ENCODE results near the gene LEMD2.

The LEMD2 gene

DNA sequence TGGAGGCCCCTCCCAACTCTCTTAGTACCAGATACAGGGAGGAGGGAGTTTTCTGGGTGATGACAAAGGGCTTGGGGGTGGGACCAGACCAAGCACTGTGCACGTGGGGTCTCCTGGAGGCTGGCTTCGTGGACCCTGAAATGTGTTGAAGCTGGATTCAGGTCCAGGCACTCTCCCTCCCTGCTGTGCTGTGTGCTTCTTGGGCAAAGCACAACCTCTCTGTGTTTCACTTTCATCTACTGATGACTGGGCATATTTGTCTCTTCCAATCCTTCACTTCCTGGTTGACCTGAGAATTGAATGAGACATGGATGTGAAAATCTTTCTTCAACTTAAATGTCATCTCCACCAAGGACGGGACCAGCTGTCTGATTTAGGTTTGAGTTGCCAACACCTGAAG is 29.4 kb upstream of the LEMD2 start:
- DNase-seq = no peak

DNA sequence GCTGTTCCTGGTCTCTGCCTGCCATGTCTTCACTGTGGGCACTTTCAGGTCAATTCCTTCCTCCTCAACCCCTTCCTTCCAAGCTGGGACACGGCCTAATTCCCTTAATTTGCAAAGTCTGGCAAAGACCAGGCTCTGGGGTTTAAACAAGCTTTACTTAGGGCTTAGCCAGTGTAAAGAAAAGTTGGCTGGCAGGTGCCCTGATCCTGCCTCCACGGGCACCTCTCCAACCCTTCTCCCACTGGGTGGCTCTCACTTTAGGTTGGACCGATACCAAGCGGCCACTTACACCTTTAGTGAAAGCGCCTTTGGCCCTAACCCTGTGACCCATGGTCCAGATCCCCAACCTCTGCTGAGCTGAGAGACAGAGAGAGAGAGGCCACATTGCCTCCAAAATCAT is 28.6 kb upstream of the LEMD2 start:
- no peak for DNase-seq

DNA sequence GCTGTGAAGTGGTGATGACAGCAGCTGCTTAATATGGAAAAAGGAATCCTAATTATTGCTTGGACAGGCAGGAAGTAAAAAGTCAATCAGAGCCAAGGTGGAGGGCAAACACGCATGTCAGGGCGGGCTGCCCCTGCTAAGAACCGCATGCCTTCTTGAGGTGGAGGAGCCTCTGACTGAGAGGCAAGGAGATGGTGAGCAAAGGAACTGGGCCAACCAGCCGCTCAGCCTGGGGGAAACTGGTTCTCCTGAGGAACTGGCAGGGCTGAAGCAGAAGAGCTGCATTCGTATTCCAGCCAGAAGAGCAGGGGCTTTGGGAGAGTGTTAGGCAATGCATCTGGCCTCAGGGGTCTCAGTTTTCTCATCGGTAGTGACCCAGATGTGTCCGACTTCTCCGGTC is 28.0 kb upstream of the LEMD2 start:
- DNase-seq = no peak

DNA sequence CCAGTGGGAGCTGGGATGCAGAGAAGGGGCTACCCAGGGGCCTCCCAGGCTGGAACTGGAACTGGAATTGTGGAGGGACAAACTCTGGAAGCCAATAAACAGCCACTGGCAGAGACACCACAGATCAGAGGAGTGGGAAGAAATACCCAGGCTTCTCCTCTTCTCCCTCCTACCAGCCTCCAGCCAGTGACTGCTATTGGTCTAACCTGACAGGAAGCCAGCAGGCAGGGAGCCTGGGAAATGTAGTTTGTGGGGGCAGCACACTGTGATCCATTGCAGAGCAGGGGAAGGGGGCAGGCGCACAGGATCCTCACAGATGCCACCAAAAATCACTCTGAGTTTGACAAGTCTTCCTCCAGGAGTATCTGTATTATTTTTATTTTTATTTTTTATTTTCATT is 26.9 kb upstream of the LEMD2 start:
- no peak for DNase-seq

DNA sequence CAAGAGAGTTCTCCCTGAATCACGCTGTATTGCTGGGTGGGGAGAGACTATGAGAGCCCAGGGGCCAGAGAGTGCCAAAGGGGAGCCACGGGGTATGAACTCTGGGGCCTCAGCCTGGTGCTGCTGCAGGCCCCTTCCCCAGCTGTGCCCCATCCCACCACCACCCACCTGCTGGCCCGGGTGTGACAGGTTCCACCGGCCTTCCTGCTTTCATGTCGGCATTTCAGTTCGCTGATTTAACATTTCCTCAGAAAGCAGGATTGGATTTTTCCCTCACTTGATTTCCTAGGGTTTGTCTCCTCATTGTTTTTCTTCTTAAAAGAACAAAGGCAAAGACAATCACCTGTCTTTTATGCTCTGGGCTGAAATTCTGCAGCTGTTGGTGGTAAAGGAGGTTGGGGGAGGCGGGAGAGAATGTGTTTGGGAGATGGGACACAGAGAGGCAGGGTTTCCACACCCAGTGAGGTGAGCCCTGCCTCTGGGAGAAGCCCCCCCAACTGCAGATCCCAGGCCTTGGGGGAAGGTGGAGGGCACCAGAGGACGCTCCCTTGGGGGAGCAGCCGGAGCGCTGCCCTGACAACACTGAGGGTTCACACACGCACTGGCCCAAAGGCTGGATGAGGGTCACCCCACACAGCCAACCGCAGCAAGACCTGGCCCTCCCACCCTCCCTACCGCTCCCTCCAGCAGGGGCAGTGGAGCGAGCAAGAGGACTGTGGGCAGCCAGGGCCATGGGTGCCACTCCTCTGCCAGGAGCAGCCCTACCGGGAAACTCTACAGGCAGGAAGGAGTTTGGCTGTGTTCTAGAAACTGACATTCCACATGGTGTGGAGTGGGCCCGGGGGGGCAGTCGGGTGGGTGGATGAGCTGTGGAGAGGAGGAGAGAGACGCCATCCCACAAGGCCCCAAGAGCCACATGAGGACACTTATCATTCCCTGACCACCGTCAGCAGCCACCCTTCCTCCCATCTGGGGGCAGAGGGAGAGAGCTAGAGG is 25.4 kb upstream of the LEMD2 start:
- DNase-seq = no peak

DNA sequence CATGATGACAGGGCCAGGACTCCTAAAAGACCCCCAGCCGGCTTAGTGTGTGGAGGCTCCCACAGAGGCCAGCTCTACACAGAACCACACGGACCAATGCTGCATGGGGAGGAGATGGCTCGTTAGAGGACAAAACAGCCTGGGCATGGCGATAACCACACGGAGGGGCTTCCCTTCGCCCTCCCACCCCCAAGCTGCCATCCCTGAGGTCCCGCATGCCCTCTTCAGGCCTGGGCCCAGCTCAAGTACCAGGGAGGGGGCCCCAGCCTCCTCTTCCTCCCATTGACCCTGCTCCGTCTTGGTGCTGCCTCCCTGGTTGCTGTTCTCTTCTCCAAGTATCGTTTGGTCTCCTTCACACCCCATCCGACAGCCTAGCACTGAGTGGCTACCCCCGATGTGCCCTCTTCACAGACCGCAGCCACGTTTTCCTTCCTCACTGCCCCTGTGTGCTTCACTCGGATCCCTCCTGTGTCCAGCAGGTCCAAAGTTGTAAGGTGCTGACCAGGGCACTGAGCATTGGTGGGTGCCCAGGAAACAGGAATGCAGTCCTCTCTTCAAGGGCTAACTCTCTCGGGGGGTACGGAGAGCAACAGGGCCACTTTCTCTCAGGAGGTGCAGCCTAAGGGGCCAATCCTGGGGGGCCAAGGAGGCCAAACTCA is 24.4 kb upstream of the LEMD2 start:
- no peak for DNase-seq

DNA sequence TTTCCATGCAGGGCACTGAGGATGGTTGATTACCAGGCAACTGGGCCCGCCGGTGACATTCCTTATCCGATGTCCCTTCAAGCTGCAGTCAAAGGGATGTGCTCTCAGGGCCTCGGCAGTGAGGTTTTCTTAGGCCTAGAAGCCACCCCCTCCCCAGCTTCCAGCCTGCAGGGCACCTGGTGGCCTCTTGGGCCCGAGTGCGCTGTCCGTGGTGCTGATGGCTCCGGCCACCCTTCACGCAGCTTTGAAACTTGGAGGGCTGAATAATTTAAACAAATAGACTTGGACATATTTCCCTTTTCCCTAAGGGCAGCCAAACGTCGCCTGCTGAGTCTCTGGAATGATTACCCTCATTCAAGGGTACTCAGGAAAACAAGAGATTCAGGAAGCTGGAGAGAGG is 23.7 kb upstream of the LEMD2 start:
- peak; percentile 19 to 24 for DNase-seq

DNA sequence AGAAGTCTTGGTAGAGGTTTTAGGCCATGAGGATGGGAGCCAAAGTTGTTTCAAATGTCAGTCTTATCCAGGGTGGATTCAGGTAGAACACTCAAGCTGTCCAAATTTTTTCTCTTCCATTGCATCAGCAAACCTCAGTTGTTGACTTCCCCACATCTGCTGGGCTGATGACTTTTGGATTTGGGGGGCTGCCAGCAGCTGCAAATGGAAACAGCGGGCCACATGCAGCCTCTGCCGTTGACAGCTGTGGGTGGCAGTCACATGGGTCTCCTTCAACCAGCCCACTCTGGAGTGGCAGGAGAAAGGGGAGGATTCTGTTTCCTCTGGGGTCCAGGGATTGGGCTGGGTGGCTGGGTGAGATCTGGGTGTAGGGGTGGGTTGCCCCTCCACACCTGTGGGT is 20.7 kb upstream of the LEMD2 start:
- no peak for DNase-seq

DNA sequence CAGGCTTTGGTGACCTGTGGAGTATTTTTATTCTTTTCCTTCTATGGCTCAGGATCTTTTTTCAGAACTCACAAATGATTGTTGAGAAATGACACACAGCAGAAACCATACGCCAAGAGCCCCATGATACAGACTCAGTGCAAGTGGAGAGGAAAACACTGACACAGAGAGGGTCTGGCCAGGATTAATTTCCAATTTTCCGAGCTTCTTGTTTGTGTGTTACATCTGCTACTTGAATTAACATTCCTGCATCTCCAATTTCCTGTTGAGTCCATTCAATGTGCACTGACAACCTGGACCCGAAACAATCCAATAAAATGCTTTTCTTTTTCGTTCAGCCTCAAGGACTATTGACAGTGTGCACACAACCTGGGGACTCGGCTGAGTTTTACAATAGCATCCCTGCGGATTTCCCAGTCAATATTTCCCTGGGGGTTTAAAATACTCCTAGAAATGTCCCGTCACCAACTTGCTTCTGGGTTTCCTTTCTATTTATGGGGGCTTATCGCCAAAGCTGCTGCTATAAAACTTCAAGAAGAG is 19.8 kb upstream of the LEMD2 start:
- no peak for DNase-seq

DNA sequence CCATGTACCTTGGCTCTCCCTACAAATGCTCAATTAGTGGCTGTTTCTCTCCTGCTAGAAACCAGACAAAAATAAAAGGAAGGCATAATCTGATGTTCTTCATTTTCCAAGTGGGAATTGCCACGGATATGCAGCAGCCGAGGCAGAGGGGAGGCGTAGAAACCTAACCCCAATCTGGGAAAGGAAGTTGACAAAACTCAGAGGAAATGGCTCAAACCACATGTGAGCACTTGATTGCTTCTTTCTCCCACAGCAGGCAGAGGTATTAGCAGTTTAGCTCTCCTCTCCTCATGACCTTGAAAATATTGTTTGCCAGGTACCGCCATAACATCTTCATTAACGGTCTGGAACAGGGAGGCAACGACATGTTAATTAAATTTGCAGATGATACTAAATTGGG is 18.7 kb upstream of the LEMD2 start:
- no peak for DNase-seq

DNA sequence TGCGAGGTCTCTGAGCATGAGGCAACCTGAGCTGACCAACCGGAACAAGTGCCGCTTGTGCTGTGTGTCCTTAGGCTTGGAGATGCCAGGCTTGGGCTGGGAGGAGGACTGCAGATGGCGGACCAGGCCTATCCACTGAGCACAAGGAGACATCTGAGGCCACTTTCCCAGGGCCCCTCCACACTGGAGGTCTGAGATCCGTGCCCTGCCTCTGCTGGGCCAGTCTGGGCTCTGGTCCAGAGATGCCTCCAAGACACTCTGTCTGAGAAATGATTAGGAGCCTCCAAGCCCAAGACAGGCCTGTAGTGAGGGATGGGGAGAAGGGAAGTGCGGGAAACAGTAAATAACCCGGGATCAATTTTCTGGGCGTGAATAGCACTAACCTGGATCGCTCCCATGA is 17.9 kb upstream of the LEMD2 start:
- no peak for DNase-seq

DNA sequence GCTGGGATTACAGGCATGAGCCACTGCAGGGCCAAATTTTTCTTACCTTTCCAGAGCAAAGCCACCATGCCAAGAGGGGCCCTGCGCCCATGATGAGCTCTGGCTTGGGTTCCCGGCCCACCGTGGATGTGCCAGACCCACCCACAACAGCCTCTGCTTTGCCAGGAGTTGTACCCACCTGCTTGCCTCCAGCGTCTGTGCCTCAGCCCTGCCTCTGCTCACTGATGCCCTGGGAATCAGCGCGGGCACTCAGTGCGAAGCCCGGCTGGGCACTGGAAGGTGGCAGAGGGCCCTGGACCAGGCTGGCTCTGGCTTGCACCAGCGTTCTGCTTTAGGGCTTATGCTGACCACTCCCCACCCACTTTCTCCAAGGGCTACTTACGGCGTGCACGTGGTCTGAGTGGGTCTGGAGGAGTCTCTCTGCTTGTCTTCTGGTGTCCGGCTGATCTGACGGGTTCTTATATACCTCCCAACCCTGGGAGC is 14.7 kb upstream of the LEMD2 start, which contains the start of gene MLN:
Gene MLN, minus strand, starts transcription at position 433 of the 483 bp plus-strand sequence. CDS start 2,840 bp downstream, outside the sequence.
- no peak for DNase-seq

DNA sequence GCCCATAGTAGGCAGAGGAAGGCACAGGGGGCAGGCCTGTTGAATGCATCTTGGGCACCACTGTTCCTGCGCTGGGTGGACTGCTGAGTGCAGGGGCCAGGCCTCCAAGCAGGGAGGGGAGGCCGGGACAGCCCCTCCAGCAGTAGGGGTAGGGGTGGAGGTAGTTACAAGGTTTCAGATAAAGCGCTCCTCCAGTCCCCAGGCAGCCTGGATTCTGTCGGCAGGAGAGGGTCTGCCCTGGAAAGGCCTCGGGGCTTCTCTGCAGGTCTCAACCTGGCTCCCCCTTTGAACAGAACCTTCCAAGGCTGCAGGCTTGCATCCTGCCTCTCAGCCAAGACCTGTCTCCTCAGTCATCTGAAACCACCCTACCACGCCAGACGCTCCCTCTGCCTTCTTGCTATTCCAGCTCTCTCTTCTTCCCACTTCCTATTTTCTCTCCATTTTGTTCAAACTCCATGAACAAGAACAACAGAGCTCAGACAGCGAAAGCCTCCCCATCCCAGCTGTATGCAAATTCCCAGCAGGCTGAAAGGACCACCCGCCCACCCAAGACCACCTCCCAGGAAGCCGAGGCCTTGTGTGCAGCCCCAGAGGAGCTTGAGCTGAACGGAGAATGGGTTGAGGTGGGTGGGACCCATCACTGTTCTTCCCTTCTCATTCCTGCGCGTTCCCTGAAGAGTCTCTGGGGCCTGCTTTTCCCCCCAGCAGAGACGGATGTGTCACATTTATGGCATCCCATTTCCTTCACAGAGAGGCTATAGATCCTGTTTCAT is 13.4 kb upstream of the LEMD2 start:
- no peak for DNase-seq

DNA sequence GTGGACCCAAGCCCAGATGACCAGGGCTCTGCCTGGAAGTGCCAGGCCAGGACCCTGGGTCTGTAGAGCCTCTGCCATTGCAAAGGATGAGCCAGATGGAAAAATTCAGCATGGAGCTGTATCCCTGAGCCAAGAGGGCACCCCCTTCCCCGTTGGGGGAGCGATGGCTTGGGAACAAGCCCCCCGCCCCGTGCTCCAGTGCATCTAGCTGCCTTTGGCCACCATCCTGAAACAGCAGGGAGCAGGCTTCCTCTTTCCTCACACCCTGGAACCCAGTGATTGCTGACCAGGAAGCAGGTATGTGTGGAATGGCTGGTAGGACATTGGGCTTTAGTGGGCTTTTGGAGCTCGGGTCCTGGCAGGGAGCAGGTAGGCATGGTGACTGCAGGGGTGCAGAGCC is 12.7 kb upstream of the LEMD2 start:
- DNase-seq = no peak

DNA sequence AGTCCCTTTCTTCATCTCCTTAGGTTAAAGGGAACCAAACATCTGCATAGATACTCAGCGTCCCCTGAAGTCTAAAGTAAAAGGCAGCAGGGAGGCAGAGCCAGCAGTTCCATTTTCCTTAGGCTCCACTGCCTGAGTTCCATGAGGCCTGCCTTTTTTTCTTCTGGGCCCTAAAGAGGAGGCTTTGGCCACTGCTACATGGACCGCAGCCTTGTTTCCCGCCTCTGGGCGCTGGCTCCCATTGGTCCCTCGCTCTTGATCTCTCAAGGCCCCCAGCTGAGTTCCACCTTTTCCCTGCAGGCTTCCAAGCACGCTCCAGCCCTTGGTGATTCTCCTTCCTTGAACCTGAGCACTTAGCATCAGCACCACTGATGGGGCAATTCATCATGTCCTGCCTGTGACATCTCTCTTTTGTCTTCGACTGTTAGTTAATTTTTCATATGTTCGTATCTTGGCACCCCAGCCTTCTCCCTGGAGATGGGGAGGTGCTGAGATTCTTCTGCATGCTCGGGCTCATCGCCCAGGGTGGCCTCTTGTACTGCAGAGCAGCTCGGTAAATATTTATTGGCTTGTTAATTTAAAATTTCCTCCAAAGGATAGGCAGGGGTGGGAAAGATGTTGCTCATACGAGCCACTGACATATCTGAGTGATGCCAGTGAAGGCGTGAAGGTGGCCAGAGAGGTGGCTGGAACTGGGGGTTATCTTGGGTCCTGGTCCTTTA is 11.5 kb upstream of the LEMD2 start:
- DNase-seq = no peak

DNA sequence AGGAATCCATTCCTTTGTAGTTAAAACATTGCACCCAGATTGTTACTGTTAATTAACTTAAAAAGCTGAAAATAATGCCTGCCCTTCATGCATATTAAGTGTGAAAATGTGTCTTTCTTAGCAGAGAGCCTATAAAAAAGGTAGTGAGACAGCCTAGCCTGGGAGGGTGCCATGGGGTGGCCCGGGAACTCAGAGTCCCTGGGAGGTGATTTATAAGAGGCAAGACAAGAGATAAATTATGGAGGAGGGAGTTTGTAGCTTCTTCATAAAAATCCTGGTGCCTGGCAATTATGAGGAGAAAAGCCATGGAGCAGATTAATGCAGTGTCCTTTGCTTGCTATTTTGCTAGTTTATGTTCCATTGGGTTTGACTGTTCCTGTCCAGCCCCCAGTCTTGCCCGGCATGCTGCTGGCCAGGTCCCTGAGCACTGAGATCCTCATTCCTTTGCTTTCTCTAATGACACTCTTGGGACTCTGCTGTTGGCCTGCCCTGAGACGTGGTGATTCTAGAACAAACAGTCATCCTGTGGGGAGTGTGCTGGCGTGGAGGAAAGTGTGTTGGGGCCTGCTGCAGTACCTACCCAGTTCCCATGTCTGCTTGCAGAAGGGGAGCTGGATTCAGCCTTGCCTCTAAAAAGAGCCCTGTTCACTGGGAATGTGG is 10.7 kb upstream of the LEMD2 start:
- DNase-seq = no peak

DNA sequence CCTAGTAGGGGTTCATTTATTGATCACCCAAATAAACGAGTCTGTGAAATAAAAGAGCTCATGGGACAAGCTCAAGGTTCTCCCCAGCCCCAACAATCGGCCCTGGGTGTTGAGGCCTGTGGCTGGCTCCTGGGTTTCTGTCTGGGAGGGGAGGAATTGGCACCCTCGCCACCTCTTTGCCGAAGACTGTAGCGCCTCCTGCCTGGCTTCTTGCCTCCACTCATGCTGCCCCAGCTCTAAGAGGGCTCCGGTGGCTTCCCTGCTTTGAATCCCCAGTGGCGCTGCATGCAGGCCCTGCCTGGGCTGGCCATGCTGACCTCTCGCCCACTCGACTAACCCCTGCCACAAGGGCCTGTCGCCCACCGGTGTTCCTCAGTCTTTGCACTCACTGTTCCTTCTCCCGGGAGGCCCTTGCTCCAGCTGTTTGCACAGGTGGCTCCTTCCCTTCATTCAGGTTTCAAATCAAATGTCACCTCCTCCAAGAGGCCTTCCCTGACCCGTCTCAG is 9.5 kb upstream of the LEMD2 start:
- no peak for DNase-seq

DNA sequence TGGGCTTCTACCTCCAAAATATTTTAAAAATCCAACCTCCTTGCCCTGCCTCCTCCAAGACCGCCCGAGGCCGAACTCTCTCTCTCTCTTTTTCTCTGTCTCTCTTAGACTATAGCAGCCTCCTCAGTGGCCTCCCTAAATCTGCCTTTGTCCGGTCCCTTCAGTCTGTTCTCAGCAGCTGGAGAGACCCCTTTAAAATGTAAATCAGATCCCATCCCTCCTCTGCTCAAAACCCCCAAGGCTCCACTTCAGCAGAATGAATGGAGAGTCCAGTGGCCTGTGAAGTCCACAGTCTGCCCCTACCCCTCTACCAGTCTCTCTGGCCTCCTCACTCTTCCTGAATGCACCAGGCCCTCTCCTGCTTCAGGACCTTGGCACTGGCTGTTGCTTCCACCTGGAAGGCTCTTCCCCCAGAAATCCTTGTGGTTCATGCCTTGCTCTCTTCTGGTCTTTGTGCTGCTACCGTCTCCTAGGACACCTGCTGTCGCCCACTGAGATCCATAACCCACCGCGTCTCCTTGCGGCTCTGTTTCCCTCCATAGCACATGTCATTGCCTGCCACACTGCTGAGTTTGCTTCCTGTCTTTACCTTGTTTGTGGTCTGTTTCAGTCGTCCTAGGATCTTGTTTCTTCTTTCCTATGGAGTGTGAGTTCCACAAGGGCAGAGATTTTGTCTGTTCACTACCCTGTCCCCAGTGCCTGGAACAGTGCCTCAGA is 8.9 kb upstream of the LEMD2 start:
- no peak for DNase-seq

DNA sequence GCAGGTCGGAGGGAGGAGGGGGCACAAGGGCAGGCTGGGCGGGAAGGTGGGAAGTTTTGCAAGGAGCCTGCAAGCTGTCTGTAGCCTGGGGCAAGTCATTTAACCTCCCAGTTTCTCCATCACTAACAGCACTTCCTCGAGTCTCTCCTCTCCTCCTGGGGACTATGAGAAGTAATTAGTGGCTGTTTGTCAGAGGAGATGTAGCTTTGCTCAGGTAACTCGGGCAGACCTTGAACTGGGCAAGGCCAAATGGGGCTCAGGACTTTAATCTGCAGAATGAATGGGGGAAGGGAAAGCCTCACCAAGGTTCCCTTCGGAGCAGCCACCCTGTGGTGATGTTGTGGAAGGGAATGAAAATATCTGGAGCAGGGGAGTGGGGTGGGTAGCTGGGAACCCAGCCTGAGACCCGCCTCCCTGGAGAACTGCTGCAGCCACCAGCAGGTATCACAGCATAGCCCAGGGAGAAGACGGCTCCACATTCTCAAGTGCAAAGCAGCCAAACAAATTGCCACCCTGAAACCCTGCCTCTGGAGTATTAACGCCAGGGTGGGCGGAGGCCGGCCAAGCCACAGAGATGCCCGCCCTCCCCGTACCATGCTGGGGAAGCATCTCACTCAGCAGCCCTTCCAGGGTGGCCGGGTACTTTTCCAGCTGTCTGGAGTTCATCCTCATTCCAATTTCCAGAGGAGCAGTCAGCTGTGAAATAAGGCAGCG is 6.1 kb upstream of the LEMD2 start:
- DNase-seq = no peak

DNA sequence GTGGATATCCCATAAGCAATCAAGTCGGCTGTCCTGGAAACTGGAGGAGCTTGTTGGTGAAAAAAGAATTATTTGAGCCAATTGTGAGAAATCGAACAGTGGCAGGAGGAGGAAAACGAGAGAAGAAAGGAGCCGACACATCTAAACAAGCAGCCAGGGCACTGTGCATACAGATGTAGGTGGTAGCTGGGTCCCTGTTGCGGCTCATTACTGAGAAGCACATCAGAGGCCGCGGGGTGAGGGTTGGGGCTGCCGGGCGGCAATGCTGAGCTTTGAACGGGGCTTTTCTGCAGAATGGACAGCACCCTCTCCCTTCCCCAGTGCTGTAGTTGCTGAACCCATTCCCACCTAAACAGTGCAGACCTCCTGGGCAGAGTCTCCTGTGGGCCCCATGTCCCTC is 4.1 kb upstream of the LEMD2 start:
- DNase-seq = no peak

Data from stimulated activated CD4-positive, alpha-beta T cell treated with anti-CD3 and anti-CD28 coated beads, Interleukin-2, amount 100 ng/mL, for 48 hours (primary cell).